Thyroid gland (tissue), 4 donors: Measurements from ENCODE around the gene PRAME.

ENCODE experiments used
- POLR2A ChIP-seq, 2 donors: fragments of 450-650 bp; IDR thresholded peaks; one replicate each; pipeline ENCODE4 v1.6.1; 2017; ENCODE audit warnings: antibody characterized with exemption in 2 of 2, mild to moderate bottlenecking in 2 of 2, moderate library complexity in 1 of 2
- TF ChIP-seq, protein P1 (sequence below), 6 experiments: fragments of 200-600 bp in 3 of 6; fragments of 450-650 bp in 3 of 6; sonication (generic) in 3 of 6; IDR thresholded peaks; one replicate each; pipeline ENCODE4 v1.5.1; 2016 to 2019; ENCODE audit warnings: antibody characterized with exemption in 6 of 6, mild to moderate bottlenecking in 2 of 6, inconsistent platforms in 1 of 6, moderate library complexity in 1 of 6

- TF ChIP-seq, protein P1, sequence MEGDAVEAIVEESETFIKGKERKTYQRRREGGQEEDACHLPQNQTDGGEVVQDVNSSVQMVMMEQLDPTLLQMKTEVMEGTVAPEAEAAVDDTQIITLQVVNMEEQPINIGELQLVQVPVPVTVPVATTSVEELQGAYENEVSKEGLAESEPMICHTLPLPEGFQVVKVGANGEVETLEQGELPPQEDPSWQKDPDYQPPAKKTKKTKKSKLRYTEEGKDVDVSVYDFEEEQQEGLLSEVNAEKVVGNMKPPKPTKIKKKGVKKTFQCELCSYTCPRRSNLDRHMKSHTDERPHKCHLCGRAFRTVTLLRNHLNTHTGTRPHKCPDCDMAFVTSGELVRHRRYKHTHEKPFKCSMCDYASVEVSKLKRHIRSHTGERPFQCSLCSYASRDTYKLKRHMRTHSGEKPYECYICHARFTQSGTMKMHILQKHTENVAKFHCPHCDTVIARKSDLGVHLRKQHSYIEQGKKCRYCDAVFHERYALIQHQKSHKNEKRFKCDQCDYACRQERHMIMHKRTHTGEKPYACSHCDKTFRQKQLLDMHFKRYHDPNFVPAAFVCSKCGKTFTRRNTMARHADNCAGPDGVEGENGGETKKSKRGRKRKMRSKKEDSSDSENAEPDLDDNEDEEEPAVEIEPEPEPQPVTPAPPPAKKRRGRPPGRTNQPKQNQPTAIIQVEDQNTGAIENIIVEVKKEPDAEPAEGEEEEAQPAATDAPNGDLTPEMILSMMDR (IDR thresholded peaks at IDR 0.05) = no peak
- no peak for TF ChIP-seq POLR2A (IDR thresholded peaks at IDR 0.05)
These were observed 5.1 kb downstream of the PRAME start for GRCh38 chr22:22553735-22554586.
